HG03060 (cell line): Measurements from ENCODE around the gene RAPGEF4.
A peak's percentile ranks its signal among the peaks of the same experiment; 100 is the strongest.
"Not testable (repeated sequence)": the region's sequence is repeated elsewhere in the genome, so short reads cannot be mapped to it uniquely, and the experiment has no call there.

Experiments used
- ATAC-seq: cut with Tn5 transposase; IDR thresholded peaks from one replicate; pipeline ENCODE4 v1.9.1; 2021; ENCODE audit warnings: low read depth, moderate number of reproducible peaks; ENCODE audit not compliant: unreplicated experiment

The RAPGEF4 gene

GRCh38 chr2:173021939-173022371 lies 286.3 kb downstream of the RAPGEF4 start:
- ATAC-seq = no peak

GRCh38 chr2:173023718-173024117 lies 288.1 kb downstream of the RAPGEF4 start:
- ATAC-seq = no peak

- no peak for ATAC-seq
Measured at GRCh38 chr2:173026479-173026878, 290.8 kb downstream of the RAPGEF4 start.

GRCh38 chr2:173027181-173028128 lies 291.8 kb downstream of the RAPGEF4 start:
- peak; percentile 49 for ATAC-seq

GRCh38 chr2:173028141-173028540 lies 292.5 kb downstream of the RAPGEF4 start:
- ATAC-seq = no peak

GRCh38 chr2:173028671-173029070 lies 293.0 kb downstream of the RAPGEF4 start:
- no peak for ATAC-seq

- no peak for ATAC-seq
Measured at GRCh38 chr2:173030561-173031490, 295.2 kb downstream of the RAPGEF4 start.

GRCh38 chr2:173032032-173032431 lies 296.4 kb downstream of the RAPGEF4 start:
- ATAC-seq = no peak

- ATAC-seq = no peak
Measured at GRCh38 chr2:173033084-173033483, 297.4 kb downstream of the RAPGEF4 start.

GRCh38 chr2:173034143-173034542 lies 298.5 kb downstream of the RAPGEF4 start:
- no peak for ATAC-seq

GRCh38 chr2:173037245-173038120 lies 301.8 kb downstream of the RAPGEF4 start:
- no peak for ATAC-seq

GRCh38 chr2:173038257-173038656 lies 302.6 kb downstream of the RAPGEF4 start:
- ATAC-seq = not testable (repeated sequence)

GRCh38 chr2:173040729-173041128 lies 305.1 kb downstream of the RAPGEF4 start:
- ATAC-seq = no peak

- no peak for ATAC-seq
Measured at GRCh38 chr2:173043476-173043875, 307.8 kb downstream of the RAPGEF4 start.

- no peak for ATAC-seq
Measured at GRCh38 chr2:173043897-173044519, 308.4 kb downstream of the RAPGEF4 start.

GRCh38 chr2:173044686-173045085 lies 309.0 kb downstream of the RAPGEF4 start:
- no peak for ATAC-seq

- ATAC-seq = no peak
Measured at GRCh38 chr2:173045181-173045580, 309.5 kb downstream of the RAPGEF4 start.

- ATAC-seq = no peak
Measured at GRCh38 chr2:173048522-173048896, 312.9 kb downstream of the RAPGEF4 start.

GRCh38 chr2:173048897-173049661 lies 313.4 kb downstream of the RAPGEF4 start:
- ATAC-seq = peak; percentile 72
